Lung (tissue), 12 donors: ENCODE data around the gene SMTNL1. TPM values are rescaled to one million over a fixed set of nuclear protein-coding genes. Genes with fewer than 3 reads are reported as not detected.

ENCODE experiments used
- ATAC-seq: fragments of 200-7000 bp; cut with Tn5 transposase; one replicate; pipeline ENCODE4 v1.9.1; 2020; ENCODE audit warnings: moderate number of reproducible peaks; ENCODE audit not compliant: insufficient read depth, low FRiP score
- DNase-seq, 3 donors: peaks; one replicate each; pipeline ENCODE4 v3.0.0-alpha.2; 2013 to 2017
- H3K27ac ChIP-seq, 2 donors: one replicate each; pipeline ENCODE4 v1.5.1; 2013; ENCODE audit warnings: mild to moderate bottlenecking in 2 of 2, moderate library complexity in 2 of 2, control low read depth in 1 of 2, inconsistent platforms in 1 of 2, low read depth in 1 of 2, low read length in 1 of 2
- H3K27me3 ChIP-seq, 3 donors: one replicate each; pipeline ENCODE4 v1.5.1; 2013; ENCODE audit warnings: low read length in 2 of 3; ENCODE audit not compliant: control insufficient read depth in 3 of 3, insufficient read depth in 3 of 3
- H3K36me3 ChIP-seq, 4 donors: one replicate each; pipeline ENCODE4 v1.5.1; 2013; ENCODE audit warnings: low read length in 4 of 4, mild to moderate bottlenecking in 1 of 4, moderate library complexity in 1 of 4; ENCODE audit not compliant: control insufficient read depth in 4 of 4, insufficient read depth in 4 of 4
- H3K4me1 ChIP-seq, 5 donors: one replicate each; pipeline ENCODE4 v1.5.1; 2013; ENCODE audit warnings: low read length in 5 of 5, mild to moderate bottlenecking in 2 of 5, moderate library complexity in 1 of 5; ENCODE audit not compliant: control insufficient read depth in 5 of 5, insufficient read depth in 5 of 5
- H3K4me3 ChIP-seq: one replicate; pipeline ENCODE4 v1.5.1; 2013; ENCODE audit warnings: mild to moderate bottlenecking, control low read depth, moderate library complexity
- H3K9ac ChIP-seq, 2 donors: one replicate each; pipeline ENCODE4 v1.5.1; 2013; ENCODE audit warnings: low read length in 2 of 2, control low read depth in 1 of 2; ENCODE audit not compliant: insufficient read depth in 1 of 2
- H3K9me3 ChIP-seq, 4 donors: one replicate each; pipeline ENCODE4 v1.5.1; 2013; ENCODE audit warnings: low read length in 3 of 4, mild to moderate bottlenecking in 1 of 4, moderate library complexity in 1 of 4; ENCODE audit not compliant: control insufficient read depth in 4 of 4, insufficient read depth in 3 of 4
- CTCF ChIP-seq: IDR thresholded peaks from 2 replicates; pipeline ENCODE4 v1.5.1; 2012; ENCODE audit warnings: mild to moderate bottlenecking; ENCODE audit errors: control extremely low read depth, extremely low read depth
- WGBS, 2 donors: extraction: QIAGEN DNeasy Blood & Tissue Kit; methylation state at CpG; one replicate each; pipeline ENCODE4 v1.1.7; 2013; 5-methylcytosine and 5-hydroxymethylcytosine counted together
- polyA plus RNA-seq, 2 donors: library from polyadenylated mRNA; stranded (reverse); fragments of 200-250 nt; gene quantifications; one replicate each; pipeline ENCODE4 v1.2.1, GENCODE V29; 2013
- total RNA-seq, 2 donors: library from RNA; depleted of rRNA in 1 of 2; stranded (reverse); fragments of >200 nt in 1 of 2; gene quantifications; one replicate each; pipeline ENCODE4 v1.2.1, GENCODE V29; 2014 to 2021
- donor health status: control.
- donor health status: control.
- donor health status: Bipolar disorder and iron deficiency.
- donor health status: healthy.
- donor health status: DM: yes; HTN: yes; CAD: no.

The SMTNL1 gene
- total and polyA plus RNA-seq, 4 donors = not detected

DNA sequence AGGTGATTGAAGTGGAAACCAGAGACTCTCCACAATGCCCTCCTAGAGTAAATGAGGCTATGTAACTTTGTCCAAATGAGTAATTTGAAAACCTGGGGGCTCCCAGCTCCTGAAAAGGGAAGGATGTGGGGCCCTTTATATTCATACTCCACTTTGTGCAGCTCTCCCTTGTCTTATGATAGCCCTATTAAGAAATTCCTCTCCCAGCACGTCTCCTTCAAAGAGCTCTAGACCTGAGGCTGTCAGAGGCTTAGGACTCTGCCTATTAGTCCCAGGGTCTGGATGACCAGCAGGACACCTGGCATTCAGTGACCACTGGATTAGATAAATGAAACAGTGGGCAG lies 24.0 kb upstream of the SMTNL1 start:
- Histone ChIP-seq H3K9ac (no peak overlapping the region), H3K9me3 (no peaks in the 10 kb centered on the region), H3K4me3 (no peak overlapping the region), H3K27ac (no peak overlapping the region), H3K36me3 (no peaks in the 10 kb centered on the region), H3K27me3 (peaks cover 0 to 4% (median 0%) of the 10 kb centered on the region in 3 donors), H3K4me1 (peaks cover 0 to 8% (median 4%) of the 10 kb centered on the region in 5 donors)
- 27 to 37% methylated on average over 1 of the region's 1 CpG for WGBS, 2 donors
- no peak for TF ChIP-seq CTCF
- ATAC-seq (no peak), DNase-seq (no peak)

DNA sequence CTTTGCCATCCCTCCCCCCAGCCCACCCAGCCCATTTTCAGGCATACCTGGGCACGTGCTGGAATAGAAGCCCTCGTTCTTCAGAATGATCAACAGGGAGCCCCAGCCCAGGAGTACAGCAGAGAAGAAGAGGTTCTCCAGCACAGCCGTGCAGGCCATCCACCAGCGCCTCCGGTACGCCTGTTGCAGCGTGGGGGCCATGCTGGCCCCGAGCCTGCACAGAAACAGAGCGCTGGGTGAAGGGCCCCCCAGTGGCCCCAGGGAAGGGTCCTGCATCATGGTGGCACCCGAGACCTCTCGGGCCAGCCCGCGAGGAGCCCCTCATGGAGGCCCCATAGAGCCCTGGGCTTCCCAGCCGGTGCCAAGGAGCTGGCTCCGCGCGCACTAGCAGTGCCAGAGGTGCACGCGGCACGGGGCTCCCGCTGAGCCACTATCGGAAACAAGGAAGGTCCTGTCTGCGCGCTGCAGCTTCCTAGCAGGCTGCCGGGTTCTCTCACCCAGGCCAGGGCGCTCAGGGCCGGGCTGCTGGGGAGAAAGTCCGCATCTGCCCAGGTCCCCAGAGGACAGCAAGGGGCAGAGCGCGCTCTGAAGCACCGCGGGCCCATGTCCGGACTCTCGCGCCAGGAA lies 23.4 kb upstream of the SMTNL1 start:
- DNase-seq = peak; percentile 36 to 53 (median 40)

GRCh38 chr11:57514538-57515331 lies 22.7 kb upstream of the SMTNL1 start:
- no peaks in the 10 kb centered on the region for H3K9me3 ChIP-seq
- H3K4me3 ChIP-seq = peak overlapping the region; percentile 74
- WGBS, 2 donors = 0% methylated on average over 52 to 57 of the region's 57 CpGs
- peak overlapping the region in 1 of 2 donors; percentile 55 for H3K27ac ChIP-seq
- H3K4me1 ChIP-seq = peaks cover 0 to 8% (median 4%) of the 10 kb centered on the region in 5 donors
- ATAC-seq (peak; percentile 28), DNase-seq (peak; percentile 48 to 71 (median 57))
- H3K27me3 ChIP-seq = peaks cover 0 to 4% (median 0%) of the 10 kb centered on the region in 3 donors
- peak overlapping the region in 1 of 2 donors; percentile 47 for H3K9ac ChIP-seq
- no peaks in the 10 kb centered on the region for H3K36me3 ChIP-seq
- no peak for TF ChIP-seq CTCF

More for the DNA sequence above, 23.4 kb upstream of the SMTNL1 start:
- peak; percentile 43 for ATAC-seq
- TF ChIP-seq CTCF = no peak
- no peak overlapping the region for H3K9ac ChIP-seq
- 15 to 17% methylated on average over 35 of the region's 35 CpGs for WGBS, 2 donors
- H3K36me3 ChIP-seq = no peaks in the 10 kb centered on the region
- peak overlapping the region; percentile 74 for H3K4me3 ChIP-seq
- peaks cover 0 to 8% (median 4%) of the 10 kb centered on the region in 5 donors for H3K4me1 ChIP-seq
- no peak overlapping the region for H3K27ac ChIP-seq
- peaks cover 0 to 4% (median 0%) of the 10 kb centered on the region in 3 donors for H3K27me3 ChIP-seq
- H3K9me3 ChIP-seq = no peaks in the 10 kb centered on the region
